ENCODE results near the gene R3HDM4. TPM values are rescaled to one million over a fixed set of nuclear protein-coding genes. Genes with fewer than 3 reads are reported as not detected.
A peak's percentile ranks its signal among the peaks of the same experiment; 100 is the strongest.
"Not testable (repeated sequence)": the region's sequence is repeated elsewhere in the genome, so short reads cannot be mapped to it uniquely, and the experiment has no call there.

R3HDM4 gene
- total RNA-seq, 4 donors from 2014 or later = 5.3 to 38.2 (median 21.2) TPM

DNA sequence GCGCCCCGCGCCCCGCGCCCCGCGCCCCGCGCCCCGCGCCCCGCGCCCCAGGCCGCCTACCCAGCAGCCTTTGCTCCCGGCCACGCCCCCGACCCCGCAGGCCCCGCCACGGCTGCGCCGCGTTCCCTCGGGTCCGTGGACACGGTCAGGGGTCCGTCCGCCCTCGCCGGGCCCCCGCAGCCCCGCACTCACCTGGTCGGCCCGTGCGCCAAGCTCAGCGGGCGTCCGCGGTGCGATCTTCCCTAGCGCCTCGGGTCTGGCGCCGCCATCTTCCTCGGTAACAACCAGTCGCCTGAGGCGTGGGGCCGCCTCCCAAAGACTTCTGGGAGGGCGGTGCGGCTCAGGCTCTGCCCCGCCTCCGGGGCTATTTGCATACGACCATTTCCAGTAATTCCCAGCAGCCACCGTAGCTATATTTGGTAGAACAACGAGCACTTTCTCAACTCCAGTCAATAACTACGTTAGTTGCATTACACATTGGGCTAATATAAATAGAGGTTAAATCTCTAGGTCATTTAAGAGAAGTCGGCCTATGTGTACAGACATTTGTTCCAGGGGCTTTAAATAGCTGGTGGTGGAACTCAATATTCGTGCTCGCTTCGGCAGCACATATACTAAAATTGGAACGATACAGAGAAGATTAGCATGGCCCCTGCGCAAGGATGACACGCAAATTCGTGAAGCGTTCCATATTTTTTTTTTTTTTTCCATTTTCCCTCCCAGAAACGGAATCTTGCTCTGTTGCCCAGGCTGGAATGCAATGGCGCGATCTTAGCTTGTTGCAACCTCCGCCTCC lies 19.9 kb downstream of the R3HDM4 start, which contains the start of the genes MED16 and RNU6-9:
Gene MED16, minus strand, starts transcription at position 294 of the 796 bp plus-strand sequence. CDS start 2,056 bp downstream, outside the sequence.
Gene RNU6-9, plus strand, starts transcription at position 591 of the 796 bp plus-strand sequence.
- intact Hi-C loops (cut with DNase I; ENCODE audit: low total_unique reads) = no loop called here

DNA sequence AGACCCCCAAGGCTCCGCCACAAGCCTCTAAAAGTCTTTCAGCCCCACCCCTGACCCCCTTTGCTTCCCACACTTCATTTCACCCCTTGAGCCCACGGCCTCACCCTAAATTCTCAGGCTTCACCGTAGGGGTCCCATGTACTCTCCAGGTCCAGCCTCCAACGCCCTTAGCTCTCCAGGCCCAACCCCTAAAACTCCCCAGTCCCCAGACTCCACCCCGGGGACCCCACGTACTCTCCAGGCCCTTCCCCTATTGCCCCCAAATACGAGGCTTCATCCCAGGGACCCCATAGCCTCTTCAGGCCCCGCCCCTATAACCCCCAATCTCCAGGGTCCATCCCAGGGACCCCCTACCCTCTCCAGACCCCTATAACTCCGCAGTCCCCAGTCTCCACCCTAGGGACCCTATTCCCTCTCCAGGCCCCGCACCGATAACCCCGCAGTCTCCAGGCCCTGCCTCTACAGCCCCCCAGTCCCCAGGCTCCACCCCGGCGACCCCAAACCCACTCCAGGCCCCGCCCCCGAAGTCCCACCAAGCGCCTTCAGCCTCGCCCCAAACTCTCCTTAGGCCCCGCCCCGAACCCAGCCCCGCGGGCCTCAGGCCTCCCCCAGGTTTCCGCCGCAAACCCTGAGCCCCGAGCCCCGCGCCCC lies 20.7 kb downstream of the R3HDM4 start:
- no peaks in the 10 kb centered on the region for H3K4me1 ChIP-seq
- H3K4me3 ChIP-seq = peak overlapping the region; percentile 70 to 89
- TF ChIP-seq, protein P1, sequence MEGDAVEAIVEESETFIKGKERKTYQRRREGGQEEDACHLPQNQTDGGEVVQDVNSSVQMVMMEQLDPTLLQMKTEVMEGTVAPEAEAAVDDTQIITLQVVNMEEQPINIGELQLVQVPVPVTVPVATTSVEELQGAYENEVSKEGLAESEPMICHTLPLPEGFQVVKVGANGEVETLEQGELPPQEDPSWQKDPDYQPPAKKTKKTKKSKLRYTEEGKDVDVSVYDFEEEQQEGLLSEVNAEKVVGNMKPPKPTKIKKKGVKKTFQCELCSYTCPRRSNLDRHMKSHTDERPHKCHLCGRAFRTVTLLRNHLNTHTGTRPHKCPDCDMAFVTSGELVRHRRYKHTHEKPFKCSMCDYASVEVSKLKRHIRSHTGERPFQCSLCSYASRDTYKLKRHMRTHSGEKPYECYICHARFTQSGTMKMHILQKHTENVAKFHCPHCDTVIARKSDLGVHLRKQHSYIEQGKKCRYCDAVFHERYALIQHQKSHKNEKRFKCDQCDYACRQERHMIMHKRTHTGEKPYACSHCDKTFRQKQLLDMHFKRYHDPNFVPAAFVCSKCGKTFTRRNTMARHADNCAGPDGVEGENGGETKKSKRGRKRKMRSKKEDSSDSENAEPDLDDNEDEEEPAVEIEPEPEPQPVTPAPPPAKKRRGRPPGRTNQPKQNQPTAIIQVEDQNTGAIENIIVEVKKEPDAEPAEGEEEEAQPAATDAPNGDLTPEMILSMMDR (IDR thresholded peaks at IDR 0.05) = no peak
- no peak for TF ChIP-seq POLR2A (IDR thresholded peaks at IDR 0.05)
- no peak for DNase-seq
- intact Hi-C loops (cut with DNase I; ENCODE audit: low total_unique reads) = no loop called here
- H3K36me3 ChIP-seq = no peaks in the 10 kb centered on the region
- peak overlapping the region; percentile 90 to 93 for H3K27ac ChIP-seq
- no peaks in the 10 kb centered on the region for H3K9me3 ChIP-seq
- no peaks in the 10 kb centered on the region for H3K27me3 ChIP-seq

More for the DNA sequence above, 19.9 kb downstream of the R3HDM4 start, which contains the start of the genes MED16 and RNU6-9:
- H3K4me1 ChIP-seq = no peaks in the 10 kb centered on the region
- peak within 1 kb of the TSS; percentile 70 to 89 for H3K4me3 ChIP-seq
- H3K9me3 ChIP-seq = no peaks in the 10 kb centered on the region
- TF ChIP-seq, protein P1 (IDR thresholded peaks at IDR 0.05) = no peak
- peak; percentile 72 to 77 for TF ChIP-seq POLR2A (IDR thresholded peaks at IDR 0.05)
- H3K27me3 ChIP-seq = no peaks in the 10 kb centered on the region
- peak; percentile 90 to 92 for DNase-seq
- H3K27ac ChIP-seq = peak within 1 kb of the TSS; percentile 90 to 93
- no peaks in the 10 kb centered on the region for H3K36me3 ChIP-seq

DNA sequence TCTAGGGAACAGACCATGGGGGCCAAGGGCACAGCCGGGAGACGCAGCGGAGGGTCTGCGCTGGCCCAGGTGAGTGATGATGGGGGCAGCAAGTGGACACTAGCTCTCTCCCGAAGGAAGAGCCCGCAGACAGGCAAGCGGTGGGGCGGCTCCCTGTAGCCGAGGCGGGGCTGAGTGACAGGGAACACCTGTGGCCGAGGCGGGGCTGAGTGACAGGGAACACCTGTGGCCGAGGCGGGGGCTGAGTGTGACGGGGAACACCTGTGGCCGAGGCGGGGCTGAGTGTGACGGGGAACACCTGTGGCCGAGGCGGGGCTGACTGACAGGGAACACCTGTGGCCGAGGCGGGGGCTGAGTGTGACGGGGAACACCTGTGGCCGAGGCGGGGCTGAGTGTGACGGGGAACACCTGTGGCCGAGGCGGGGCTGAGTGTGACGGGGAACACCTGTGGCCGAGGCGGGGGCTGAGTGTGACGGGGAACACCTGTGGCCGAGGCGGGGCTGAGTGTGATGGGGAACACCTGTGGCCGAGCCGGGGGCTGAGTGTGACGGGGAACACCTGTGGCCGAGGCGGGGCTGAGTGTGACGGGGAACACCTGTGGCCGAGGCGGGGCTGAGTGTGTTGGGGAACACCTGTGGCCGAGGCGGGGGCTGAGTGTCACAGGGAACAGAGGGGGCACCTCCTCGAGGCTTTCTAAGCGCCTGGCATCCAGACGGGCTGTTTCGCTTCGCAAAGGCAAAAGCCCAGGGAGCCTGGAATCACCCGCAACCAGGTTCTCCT lies 21.4 kb downstream of the R3HDM4 start:
- H3K27me3 ChIP-seq; intact Hi-C loops (cut with DNase I; ENCODE audit: low total_unique reads); H3K9me3 ChIP-seq; H3K36me3 ChIP-seq; H3K4me1 ChIP-seq; DNase-seq: not testable (repeated sequence)
- Histone ChIP-seq H3K4me3 (peak overlapping the region; percentile 70 to 89), H3K27ac (peak overlapping the region in 1 of 2 donors; percentile 90)

DNA sequence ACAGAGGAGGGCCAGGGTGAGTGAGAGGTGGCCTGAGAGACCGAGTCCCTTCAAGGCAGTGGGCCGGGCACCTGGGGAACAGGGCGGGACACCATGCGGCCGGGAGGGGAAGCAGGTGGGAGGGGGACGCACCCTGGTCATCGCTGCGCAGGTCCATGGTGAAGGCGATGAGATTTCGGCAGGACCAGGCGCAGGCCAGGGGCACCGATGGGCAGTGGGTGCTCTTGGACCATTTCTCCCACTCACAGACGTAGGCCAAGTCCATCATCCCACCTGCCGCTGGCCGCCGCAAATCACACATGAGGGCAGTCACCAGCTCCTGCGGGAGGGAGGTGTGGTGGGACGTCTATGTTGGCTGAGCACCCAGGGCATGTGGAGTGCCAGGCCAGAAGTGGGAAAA lies 22.2 kb downstream of the R3HDM4 start:
- no peak overlapping the region for H3K27ac ChIP-seq
- H3K9me3 ChIP-seq = no peaks in the 10 kb centered on the region
- no peak for TF ChIP-seq POLR2A (IDR thresholded peaks at IDR 0.05)
- TF ChIP-seq, protein P1 (IDR thresholded peaks at IDR 0.05) = no peak
- no peak for DNase-seq
- no peaks in the 10 kb centered on the region for H3K4me1 ChIP-seq
- H3K36me3 ChIP-seq = no peaks in the 10 kb centered on the region
- intact Hi-C loops (cut with DNase I; ENCODE audit: low total_unique reads) = no loop called here
- no peaks in the 10 kb centered on the region for H3K27me3 ChIP-seq
- no peak overlapping the region for H3K4me3 ChIP-seq

DNA sequence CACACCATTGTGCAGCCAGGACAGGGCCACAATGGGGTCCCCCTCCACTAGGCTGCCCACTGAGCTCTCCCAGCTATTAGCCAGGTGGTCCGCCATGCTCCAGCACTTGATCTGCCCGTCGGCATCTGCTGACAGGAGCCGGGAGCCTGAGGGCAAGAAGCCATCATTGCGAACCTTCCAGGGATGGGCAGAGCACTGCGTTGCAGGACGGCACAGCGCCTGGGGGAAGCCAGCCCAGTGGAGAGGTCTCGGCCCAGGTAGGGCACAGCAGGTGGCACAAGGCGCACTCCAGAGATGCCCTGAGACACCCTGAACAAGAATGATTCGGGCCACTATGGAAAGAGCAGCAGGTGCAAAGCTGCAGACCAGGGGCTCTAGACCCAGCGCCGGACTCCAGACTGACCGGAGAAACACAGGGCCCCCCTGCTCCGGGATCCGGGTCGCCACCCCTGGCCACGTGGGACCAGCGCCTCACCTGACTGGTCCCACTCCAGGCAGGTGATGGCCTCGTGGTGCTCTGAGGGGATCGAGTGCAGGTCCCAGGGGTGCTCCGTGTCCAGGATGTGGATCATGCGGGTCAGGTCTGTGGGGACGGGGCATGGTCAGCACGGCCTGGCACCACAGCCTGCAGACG lies 23.2 kb downstream of the R3HDM4 start:
- Histone ChIP-seq H3K36me3 (no peaks in the 10 kb centered on the region), H3K4me1 (no peaks in the 10 kb centered on the region), H3K4me3 (no peak overlapping the region), H3K9me3 (no peaks in the 10 kb centered on the region), H3K27me3 (no peaks in the 10 kb centered on the region), H3K27ac (no peak overlapping the region)
- no peak for TF ChIP-seq POLR2A (IDR thresholded peaks at IDR 0.05)
- TF ChIP-seq, protein P1 (IDR thresholded peaks at IDR 0.05) = no peak
- DNase-seq = no peak
- intact Hi-C loops (cut with DNase I; ENCODE audit: low total_unique reads) = no loop called here
